HPDE6-E6E7 (cell line): ENCODE data around the gene SLC25A47.
A peak's percentile ranks its signal among the peaks of the same experiment; 100 is the strongest.

Experiments
- DNase-seq: peaks from one replicate; pipeline ENCODE4 v3.0.0; 2011; ENCODE audit warnings: missing footprints; ENCODE audit errors: extremely low spot score

SLC25A47 gene

GRCh38 chr14:100346306-100347091, 23.4 kb downstream of the SLC25A47 start:
- no peak for DNase-seq

- no peak for DNase-seq
Measured at GRCh38 chr14:100348253-100348729, 25.2 kb downstream of the SLC25A47 start.

- DNase-seq, result no peak
Measured at GRCh38 chr14:100348784-100349685, 25.9 kb downstream of the SLC25A47 start.

- DNase-seq, result no peak
Measured at GRCh38 chr14:100350276-100350926, 27.3 kb downstream of the SLC25A47 start.

- no peak for DNase-seq
Measured at GRCh38 chr14:100350986-100351385, 27.8 kb downstream of the SLC25A47 start.

DNA sequence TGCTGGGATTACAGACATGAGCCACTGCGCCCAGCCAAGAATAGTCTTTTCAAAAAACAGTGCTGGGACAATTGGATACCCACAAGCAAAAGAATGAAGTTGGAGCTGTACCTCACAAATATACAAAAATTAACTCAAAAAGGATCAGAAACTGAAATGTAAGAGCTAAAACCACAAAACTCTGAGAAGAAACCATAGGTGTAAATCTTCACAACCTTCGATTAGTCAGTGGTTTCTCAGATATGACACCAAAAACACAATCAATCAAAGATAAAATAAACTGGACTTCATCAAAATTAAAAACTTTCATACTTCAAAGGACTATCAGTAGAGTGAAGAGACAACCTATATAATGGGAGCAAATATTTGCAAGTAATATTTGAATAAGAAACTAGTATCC, 35.3 kb downstream of the SLC25A47 start:
- no peak for DNase-seq

DNA sequence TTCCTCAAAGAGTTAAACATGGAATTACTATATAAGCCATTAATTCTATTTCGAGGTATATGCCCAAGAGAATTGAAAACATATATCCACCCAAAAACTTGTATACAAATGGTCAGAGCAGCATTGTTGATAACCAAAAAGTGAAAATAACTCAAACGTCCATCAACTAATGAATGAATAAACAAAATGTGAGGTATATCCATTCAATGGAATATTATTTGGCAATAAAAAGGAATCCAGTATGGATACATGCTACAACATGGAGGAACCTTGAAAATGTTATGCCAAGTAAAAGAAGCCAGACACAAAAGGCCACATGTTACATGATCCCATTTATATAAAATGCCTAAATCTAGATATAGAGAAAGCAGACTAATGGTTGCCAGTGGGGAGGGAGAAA, 36.0 kb downstream of the SLC25A47 start:
- no peak for DNase-seq

GRCh38 chr14:100359881-100360280, 36.7 kb downstream of the SLC25A47 start:
- DNase-seq, result no peak

DNA sequence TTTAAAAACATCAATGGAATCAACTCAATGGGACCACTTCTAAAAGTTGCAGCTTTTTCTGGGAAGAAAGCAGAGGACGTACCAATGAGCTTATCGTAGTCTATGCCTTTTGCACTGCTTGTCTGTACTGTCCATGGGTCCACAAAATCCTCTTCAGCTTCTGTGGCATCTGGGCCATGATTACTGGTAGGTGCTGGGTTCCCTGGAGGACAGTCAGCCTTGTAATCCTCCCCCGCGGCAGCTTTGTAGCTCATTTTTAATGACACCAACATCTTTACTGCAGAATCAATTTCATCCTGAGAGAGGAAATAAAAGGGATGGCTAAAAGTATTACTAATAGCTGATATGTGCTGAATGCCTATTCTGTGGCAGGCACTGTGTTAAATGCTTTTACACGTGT, 38.5 kb downstream of the SLC25A47 start:
- DNase-seq, result no peak

- DNase-seq, result no peak
Measured at GRCh38 chr14:100362311-100362927, 39.3 kb downstream of the SLC25A47 start.

DNA sequence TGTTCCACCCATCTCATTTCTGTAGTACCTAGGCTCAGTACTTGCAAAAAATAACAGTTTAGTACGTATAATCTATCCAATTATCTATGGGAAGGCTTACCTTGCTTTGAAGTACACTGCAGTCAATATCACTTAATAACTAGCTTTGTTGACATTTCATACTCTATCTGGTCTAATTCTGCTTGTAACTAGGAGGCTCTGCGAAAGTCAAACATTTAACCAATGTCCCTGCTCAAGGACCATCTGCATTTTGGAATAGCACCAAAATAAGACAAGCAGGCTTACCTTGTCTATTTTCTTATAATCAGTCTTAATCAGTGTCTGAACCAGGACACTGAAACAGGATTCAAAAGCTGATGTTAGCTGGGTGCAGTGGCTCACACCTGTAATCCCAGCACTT, 39.9 kb downstream of the SLC25A47 start:
- no peak for DNase-seq

DNA sequence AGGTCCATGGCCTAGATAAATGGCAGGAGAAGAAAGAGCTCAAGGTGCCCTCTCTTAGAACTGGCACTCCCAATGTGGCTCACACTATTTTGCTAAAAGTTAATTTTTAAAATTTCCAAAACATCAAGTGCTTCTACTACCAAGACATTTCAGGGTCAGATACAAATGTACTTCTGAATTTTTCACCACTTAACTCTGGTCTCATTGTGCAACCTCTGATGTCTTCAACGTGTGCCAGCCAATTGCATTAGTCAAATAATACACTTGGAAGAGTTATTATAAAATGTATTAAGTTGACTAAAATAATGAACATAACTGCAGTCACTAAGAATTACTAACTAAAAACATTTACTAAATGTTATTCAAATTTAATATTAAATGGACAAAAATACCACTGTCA, 41.3 kb downstream of the SLC25A47 start:
- no peak for DNase-seq

- DNase-seq, result no peak
Measured at GRCh38 chr14:100365741-100366140, 42.6 kb downstream of the SLC25A47 start.

- DNase-seq, result no peak
Measured at GRCh38 chr14:100369019-100369418, 45.9 kb downstream of the SLC25A47 start.

DNA sequence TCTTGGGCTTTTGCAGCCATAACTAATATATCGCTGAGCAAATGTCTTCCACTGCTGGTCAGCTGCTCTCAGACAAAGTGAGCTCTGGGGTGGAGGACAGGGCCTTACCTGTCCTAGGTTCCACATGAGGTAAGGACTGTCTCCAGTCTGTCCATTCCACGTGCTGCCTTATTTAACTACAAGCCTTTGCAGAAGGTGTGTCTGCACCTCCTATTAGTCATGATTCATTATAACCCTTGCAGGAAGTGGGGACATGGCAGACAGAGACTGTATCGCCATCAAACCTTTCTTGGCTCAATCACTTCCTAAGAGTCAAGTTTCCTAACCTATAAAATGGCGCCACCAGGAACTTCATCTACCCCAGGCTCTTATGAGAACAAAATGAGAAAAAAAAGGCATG, 46.9 kb downstream of the SLC25A47 start:
- no peak for DNase-seq

GRCh38 chr14:100371773-100372172, 48.6 kb downstream of the SLC25A47 start:
- no peak for DNase-seq

DNA sequence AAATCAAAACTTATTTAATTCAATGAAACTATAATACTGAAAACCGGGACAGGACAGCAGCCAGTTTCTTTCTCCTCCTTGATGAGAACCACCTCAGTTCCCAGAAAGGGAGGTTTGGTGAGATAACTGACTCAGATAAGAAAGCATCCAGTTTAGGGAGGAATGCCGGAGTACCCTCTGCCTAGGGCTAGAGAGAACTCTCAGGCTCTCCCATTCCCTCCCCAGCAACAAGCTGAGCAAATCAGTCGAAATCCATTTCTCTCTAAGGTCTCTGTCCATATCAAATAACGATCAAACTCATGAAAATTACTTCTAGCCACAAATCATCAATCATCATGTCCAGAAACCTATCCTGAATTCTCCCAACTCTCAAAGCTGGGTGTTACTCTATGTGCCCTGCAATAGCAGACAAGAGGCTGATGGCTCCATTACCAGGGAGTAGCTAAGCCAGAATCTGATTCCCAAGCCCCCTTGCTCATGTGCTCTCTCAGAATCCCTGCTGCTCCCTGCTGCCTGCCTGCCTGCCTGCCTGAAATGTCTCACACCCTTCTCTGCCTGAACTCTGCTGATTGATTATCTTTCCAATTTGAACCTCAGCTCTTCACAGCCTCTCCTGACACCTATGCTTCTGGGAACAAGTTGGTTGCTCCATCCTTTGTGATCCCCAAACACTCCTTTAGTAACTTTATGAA, 49.4 kb downstream of the SLC25A47 start:
- no peak for DNase-seq

DNA sequence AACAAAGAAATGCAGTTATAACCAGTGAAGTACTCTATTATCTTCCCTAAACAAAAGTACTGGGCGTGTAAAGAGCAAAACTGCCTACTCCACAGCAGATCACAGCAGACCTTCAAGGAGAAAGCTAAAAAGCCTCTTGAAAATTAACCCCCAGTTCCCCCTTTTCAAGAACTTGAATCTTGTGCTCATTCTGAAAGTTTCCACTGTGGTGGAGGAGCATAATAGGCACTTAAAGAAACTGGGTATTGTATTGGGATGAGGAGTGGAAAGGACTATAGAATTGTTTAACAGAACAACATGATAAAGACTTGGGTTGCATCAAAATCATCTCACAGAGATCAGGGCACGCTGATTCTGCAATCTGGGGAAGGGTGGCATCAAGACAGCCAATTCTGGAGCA, 51.1 kb downstream of the SLC25A47 start:
- DNase-seq, result no peak

DNA sequence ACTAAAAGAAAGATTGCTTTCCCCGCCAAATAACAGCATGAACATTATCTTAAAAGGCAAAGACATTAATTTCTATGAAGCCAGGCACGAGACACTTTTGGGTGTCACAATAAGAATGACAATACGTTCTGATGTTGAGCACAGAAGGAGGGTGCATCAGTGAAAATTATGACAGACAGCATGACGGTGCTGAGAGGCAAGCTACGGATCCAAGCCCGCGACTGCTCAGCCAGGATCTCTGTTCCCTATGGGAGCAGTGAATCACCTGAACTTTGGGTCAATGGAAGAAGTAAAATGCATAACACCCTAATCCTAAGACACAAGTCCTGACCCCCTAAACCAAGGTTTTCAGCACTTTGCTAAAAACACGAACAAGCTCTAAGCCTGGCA, 51.7 kb downstream of the SLC25A47 start:
- no peak for DNase-seq

GRCh38 chr14:100375266-100375962, 52.3 kb downstream of the SLC25A47 start:
- peak; percentile 31 for DNase-seq
